Breast epithelium (tissue), 3 donors: Measurements from ENCODE around the gene SEL1L3.

Experiments
- POLR2AphosphoS5 ChIP-seq, 3 donors: sonication (generic); formaldehyde crosslinking; IDR thresholded peaks; one replicate each; pipeline ENCODE4 v1.6.1; 2017; ENCODE audit warnings: antibody characterized with exemption in 3 of 3
- TF ChIP-seq, protein P1 (sequence below), 3 donors: fragments of 450-650 bp; IDR thresholded peaks; one replicate each; pipeline ENCODE4 v1.5.1; 2016 to 2017; ENCODE audit warnings: antibody characterized with exemption in 3 of 3, mild to moderate bottlenecking in 3 of 3, moderate library complexity in 3 of 3

DNA sequence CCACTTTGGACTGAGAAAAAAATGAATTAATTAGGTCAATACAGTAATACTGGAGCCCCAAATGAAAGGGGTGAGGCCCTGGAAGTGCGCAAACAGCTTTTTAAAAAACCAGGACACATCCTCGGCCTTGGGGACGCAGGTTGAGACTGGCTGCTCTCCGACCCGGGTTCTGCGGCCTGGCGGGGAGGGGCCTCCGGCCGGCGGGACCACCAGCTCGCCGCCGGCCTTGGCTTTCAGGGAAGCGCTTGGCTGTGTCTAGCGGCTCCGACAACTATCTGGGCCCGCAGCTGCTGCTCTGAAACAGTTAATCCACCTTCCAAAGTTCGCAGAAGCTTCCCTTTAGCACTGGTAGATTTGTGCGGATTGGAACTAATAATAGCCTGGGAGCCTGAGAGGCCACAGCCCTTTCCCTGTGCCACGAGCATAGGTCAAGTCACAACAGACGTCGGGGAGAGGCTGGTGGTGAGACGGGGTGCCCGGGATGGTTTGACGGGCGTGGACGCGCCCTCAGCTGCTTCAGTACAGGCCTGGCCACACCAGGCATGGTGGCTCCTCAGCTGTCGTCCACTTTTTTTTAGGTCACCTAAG is 1.1 kb upstream of the SEL1L3 start:
- TF ChIP-seq, protein P1, sequence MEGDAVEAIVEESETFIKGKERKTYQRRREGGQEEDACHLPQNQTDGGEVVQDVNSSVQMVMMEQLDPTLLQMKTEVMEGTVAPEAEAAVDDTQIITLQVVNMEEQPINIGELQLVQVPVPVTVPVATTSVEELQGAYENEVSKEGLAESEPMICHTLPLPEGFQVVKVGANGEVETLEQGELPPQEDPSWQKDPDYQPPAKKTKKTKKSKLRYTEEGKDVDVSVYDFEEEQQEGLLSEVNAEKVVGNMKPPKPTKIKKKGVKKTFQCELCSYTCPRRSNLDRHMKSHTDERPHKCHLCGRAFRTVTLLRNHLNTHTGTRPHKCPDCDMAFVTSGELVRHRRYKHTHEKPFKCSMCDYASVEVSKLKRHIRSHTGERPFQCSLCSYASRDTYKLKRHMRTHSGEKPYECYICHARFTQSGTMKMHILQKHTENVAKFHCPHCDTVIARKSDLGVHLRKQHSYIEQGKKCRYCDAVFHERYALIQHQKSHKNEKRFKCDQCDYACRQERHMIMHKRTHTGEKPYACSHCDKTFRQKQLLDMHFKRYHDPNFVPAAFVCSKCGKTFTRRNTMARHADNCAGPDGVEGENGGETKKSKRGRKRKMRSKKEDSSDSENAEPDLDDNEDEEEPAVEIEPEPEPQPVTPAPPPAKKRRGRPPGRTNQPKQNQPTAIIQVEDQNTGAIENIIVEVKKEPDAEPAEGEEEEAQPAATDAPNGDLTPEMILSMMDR (IDR thresholded peaks at IDR 0.05): no peak
- no peak for TF ChIP-seq POLR2AphosphoS5 (IDR thresholded peaks at IDR 0.05)
